Measurements from ENCODE around the gene OLFML2A.
"Not testable (repeated sequence)": the region's sequence is repeated elsewhere in the genome, so short reads cannot be mapped to it uniquely, and the experiment has no call there.

The OLFML2A gene

DNA sequence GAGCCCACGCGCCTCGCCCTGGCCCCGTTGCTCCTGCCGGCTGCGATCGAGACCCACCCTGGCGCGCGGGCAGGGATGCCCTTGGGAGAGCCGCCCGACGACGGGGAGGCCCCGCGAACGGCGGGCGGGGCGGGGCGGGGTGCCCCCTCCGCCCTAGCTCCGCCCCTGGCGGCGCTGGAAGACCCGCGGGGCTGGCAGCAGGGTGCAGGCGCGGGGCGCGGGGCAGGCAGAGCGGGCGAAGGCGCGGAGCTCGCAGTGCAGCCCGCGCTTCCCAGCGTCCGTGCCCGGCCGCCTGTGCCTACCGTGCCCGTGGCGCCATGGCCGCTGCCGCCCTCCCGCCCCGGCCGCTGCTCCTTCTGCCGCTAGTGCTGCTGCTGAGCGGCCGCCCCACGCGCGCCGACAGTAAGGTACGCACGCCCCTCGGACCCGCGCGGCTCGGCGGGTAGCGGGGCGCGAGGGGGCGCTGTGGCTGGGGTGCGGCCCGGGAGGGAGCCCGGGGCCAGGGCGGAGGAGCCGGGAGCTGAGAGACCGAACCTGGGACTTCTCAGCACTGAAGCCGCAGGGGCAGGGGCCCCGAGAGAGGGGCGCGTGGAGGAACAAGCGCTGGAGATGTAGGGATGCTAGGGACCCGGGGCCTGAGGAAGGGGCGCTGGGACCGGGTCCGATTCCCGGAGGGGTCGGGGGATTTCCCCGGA, at the start of gene OLFML2A:
Gene OLFML2A, plus strand, starts transcription at position 180 of the 695 bp plus-strand sequence. Its CDS starts 138 bp downstream, at position 318.
- no peak for DNase-seq

DNA sequence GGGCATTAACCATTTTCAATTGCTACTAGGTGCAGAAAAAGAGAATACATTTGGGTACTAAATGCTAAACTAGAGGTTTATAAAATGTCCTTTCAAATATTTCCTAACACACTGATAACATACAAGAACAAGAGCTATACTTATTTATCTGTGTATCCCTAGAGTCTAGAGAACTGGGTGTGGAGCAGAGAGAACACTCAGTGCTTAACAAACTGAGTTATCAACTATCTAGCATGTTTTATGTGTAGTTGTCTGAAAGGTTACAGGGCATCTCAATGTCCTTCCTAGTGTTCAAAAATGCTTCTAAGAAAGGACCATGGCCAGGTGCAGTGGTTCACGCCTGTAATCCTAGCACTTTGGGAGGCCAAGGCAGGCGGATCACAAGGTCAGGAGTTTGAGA, 46.2 kb upstream of the OLFML2A start:
- DNase-seq = no peak

DNA sequence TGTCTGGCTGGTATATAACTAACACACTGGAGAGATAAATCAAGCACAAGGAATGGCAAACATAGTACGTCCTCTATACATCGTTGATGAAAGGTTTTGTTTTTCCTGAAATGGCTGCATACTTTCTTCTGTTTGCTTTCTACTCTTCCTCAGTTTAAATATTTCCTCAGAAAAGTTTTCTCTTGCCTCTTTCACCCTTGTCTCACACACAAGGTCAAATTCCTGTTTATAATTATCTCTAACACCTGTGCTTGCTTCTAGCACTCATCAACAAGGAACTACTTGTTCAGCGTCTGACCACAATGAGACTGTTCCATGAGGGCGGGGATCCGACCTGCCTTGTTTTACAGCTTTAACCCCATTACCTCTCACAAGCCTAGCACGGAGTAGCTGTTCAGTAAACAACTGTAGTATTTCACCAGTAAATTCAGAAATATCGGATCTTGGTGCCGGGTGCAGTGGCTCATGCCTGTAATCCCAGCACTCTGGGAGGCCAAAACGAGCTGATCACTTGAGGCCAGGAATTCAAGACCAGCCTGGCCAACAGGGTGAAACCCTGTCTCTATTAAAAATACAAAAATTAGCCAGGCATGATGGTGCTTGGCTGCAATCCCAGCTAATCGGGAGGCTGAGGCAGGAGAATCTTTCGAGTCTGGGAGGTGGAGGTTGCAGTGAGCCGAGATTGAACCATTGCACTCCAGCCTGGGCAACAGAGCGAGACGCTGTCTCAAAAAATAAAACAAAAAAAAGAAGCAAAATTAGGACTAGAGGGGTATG, 42.8 kb upstream of the OLFML2A start:
- DNase-seq = no peak

DNA sequence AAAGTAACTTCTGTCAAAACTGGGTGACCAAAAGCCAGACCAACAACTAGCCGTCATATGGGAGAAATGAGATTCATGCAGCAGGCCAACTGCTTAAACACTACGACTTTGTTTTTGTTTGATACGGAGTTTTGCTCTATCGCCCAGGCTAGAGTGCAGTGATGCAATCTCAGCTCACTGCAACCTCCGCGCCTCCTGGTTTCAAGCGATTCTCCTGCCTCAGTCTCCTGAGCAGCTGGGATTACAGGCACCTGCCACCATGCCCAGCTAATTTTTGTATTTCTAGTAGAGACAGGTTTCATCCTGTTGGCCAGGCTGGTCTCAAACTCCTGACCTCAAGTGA, 42.2 kb upstream of the OLFML2A start:
- DNase-seq = not testable (repeated sequence)

DNA sequence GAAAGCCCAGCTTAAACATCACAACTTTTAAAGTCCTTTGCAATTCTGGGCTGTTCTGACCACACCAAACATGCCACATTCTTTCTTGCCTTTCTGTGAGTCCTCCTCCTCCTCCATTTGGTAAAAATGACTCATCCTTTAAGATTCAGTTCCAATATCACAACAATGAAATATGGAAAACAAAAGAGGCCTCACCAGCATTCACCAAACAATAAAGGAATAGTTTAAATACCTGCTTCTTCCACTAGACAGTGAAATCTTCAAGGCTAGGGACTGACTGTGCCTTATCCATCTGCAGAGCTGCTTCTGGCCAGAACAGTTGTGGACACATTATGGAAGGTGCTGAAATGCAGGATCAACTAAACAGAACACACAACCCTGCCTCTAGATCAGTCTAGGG, 41.8 kb upstream of the OLFML2A start:
- DNase-seq = no peak

DNA sequence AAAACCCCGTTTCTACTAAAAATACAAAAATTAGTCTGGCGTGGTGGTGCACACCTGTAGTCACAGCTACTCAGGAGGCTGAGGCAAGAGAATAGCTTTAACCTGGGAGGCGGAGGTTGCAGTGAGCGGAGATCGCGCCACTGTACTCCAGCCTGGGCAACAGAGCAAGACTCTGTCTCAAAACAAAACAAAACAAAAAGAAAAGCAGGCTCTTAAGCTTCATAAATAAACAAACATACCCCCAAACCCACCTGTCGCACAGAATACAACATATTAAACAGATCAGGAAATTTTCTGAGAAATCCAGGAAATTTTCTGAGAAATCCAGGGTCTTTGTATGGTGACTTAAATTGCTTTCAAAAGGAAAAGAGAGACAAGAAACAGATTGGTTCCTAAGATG, 38.9 kb upstream of the OLFML2A start:
- not testable (repeated sequence) for DNase-seq

DNA sequence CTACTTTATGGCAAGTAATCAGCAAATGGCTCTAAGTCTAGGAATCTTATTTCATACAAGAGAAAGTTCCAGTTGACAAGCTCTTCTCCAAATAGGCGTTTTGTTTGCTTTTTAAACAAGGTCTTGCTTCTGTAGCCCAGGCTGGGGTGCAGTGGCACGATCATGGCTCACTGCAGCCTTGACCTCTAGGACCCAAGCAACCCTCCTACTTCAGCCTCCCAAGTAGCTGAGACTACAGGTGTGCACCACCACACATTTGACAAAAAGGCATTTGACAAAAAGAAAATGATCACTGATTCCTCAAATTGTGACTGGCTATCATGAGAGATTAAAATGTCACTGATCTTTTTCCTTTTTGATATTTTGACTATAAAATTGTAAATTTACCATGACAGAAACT, 37.6 kb upstream of the OLFML2A start:
- DNase-seq = no peak

DNA sequence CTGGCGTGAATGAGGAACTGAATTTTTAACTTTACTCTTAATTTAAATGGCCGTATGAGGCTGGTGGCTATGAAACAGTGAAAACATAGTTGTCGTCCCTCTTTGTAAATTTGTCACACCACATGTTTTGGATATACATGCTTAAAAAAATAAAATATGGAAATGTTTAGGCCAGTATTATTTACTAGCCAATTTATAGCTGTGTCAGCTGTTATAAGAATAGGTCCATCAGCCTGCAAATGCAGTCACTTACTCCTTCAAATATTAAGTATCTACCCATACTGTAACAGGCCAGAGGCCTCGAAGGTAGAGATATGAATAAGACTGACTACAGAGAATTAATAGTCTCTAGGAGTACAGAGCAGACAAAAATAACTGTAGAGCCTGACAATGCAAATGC, 35.8 kb upstream of the OLFML2A start:
- no peak for DNase-seq

DNA sequence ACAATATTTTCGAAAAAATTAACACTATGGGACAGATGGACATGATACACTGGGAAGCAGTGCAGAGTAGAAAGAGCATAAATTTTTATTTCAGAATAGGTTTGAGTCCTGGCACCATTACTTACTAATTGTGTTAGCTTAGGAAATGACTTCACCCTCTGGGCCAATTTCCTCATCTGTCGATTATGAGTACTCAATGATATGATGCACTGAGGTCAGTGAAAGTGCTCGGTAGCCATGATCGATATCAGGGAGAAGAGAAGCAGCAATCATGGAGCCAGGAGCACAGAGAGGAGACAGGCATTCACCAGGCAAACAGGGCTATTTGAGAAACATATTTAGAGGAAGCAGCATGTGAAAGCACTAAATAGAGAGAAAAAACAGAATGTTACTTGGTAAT, 35.3 kb upstream of the OLFML2A start:
- DNase-seq = no peak

DNA sequence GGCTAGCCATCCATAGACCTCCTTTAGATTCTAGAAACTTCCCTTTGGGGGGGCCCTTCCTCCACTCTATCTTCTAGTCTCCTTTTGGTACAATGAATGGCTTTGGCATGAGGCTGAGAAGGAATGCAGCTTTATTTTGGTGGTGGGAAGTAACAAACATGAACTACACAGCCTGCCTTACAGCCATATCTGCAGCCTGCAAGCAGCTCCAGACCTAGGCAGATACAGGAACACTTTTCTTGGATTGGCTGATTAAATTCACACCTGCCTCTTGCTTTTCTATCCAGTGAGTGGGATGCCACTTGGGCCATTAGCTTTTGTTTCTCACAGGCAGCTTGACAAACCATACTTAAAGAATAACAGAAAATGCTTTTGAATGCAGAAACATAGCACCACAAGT, 34.0 kb upstream of the OLFML2A start:
- no peak for DNase-seq

DNA sequence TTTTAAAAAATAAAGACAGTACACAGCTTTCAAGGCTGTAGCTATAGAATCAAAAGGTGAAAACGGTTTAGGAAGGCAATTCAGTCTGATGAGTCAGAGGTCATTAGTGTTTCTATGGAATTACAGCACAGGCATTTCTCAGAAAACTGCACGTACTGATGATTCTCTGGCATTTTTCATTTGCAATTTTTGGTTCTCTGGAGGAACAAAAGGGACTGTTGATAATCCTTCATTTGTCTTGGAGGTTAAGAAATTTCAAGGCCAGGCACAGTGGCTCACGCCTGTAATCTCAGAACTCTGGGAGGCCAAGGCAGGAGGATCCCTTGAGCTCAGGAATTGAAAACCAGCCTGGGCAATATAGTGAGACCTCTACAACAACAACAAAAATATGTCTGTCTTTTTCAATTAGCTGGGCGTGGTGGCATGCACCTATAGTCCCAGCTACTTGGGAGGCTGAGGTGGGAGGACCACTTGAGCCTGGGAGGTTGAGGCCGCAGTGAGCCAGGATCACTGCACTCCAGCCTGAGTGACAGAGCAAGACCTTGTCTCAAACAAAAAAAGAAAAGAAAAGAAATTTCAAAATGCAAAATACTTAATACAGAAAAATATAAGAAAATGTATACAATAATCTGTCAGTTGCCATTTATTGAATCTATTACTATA, 33.1 kb upstream of the OLFML2A start:
- no peak for DNase-seq

DNA sequence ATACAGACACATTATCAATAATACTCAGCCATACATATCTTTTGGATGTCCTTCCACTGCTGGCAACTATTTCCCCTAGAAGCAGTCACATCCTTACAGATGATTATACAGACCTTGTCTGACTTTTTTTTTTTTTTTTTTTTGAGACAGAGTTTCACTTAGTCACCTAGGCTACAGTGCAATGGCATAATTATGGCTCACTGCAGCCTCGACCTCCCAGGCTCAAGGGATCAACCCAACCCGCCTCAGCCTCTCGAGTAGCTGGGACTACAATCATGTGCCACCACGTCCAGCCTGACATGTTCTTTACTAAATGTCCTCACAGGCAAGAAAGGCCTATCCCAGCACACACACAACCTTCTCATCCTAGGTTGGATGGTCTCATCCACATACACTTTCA, 29.9 kb upstream of the OLFML2A start:
- DNase-seq = no peak

DNA sequence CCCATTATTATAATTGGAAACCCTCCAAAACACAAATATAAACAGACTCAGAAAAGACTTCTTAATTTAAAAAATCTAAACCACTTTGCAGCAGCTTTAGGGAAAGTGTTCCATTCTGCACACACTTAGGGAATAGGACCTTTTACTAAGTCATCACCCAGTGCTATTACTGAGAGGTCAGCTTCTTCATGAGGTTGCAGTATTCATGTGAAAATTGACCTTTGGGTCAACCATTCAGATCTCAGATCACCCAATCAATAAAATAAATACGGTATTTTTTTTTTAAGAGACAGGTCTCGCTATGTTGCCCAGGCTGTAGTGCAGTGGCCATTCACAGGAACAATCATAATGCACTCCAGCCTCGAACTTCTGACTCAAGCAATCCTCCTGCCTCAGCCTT, 27.6 kb upstream of the OLFML2A start:
- no peak for DNase-seq

DNA sequence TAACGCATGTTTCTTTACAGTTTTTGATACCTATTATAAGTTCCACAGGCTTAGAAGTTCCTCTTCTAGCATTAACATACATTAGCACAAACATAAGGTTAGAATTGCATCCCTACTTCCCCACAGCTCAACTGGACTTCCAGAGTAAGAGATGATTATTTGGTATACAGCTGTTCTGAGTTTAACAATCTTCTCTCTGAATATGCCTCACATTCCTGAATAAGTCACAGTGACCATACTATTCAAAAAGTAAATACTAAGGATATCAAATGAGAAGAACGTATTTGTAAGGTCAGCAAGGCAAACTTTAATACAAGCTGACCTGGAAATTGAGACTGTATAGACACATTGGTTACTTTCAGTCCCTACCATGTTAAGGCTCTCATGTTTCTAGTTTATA, 27.2 kb upstream of the OLFML2A start:
- no peak for DNase-seq

DNA sequence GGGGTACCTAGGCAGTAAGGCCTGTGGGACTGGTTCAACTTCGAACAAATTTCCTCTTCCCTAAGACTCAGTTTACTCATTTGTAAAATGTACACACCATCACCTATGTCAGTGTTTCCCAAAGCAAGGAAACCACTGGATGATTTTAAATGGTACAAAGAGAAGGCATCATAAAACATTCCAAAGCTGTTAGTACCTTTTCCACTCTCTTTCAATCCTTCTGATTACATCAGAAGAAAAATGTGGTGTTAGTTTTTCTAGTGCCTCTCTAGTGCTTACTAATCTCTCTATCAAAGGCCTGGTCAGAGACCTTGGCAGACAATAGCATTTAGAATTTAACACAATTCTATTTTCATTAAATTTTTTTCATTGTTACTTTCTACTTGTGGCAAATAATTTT, 24.0 kb upstream of the OLFML2A start:
- DNase-seq = no peak

DNA sequence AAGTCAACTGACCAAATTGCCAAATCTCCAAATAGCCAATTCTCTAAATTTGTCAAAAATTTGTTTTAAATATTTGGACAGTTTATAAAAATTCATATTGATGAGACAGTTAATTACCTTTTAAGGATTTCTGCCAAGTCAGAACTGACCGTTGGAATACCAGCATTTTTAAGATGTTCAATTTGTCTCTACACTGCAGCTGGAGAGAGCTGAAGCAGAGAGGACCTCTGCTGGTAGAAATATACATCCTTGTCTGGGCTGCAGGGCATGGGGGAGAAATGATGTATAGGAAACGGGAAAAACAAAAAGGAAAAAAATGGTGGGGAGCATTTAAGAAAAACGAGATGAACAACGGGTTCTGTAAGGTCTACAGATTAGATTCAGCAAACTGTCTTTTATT, 22.6 kb upstream of the OLFML2A start:
- DNase-seq = no peak

DNA sequence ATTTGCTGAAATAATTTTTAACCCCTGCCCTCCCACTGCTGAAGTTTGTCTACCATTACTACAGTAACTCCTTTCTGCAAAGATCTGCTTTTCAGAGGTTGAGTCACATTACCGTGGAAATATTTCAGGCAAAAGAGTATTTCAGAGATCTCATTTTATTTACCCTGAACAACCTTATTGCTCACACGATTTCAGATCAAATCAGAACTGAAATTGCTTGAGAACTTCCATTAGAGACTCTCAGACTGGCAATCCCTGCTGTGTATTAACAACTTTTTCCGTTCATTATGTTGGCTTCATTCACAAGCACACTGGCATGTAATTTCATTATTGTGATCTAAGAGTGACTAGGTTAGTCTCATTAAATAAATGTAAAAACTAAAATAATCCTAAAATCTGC, 21.9 kb upstream of the OLFML2A start:
- DNase-seq = no peak

DNA sequence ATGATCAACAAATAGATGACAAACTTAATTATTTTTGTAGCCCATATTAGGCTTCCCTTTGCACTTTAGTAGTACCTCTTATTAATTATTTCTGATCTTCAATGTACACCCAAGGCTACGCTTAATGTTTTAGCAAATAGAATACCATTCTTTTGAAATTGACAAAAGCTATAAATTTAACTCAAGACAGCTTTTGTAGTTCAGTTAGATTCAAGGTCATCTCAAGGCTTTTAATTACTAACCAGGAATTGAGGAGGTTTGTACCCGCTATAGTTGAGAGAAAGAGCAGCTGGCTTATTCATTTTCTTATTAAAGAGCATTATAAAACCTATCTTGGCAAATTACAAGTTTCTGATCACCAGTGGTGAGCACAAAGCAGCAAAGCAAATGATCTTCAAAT, 20.9 kb upstream of the OLFML2A start:
- DNase-seq = no peak

DNA sequence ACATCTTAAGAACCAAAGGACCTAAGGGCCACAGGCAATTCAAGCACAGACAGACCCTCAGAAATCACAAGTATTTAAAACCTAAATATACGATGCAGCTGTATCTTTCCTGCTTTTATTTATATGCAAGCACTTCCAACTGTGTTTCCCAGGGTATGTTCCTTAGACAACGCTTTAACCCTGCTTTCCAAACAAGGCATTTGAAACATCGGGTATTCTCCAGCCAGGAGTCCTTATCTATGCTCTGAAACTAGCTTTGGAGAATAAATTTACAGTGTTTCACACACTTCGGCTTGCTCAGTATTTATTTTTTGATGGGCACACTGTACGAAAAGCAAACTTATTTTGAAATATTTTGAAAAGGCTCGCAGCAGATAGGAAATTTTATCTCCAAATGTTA, 19.3 kb upstream of the OLFML2A start:
- DNase-seq = peak; percentile 39

DNA sequence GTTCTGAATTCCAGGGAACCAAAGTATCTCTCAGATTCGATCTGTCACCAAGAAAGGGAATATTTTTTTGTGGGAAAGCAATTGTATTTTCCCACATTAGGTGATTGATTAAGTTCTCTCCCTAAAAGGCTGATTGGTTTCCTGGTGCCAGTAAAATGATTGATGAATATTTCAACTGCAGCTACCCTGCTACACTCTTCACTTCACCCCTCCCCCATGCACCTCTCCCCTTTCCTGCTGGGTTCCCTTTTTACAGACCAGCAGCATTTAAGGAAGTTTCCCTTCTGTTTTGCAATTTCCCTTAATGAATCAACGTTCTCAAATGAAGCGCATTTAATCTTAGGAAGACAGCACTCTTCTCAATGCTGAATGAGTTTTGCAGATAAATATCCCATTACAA, 18.9 kb upstream of the OLFML2A start:
- peak; percentile 51 for DNase-seq

DNA sequence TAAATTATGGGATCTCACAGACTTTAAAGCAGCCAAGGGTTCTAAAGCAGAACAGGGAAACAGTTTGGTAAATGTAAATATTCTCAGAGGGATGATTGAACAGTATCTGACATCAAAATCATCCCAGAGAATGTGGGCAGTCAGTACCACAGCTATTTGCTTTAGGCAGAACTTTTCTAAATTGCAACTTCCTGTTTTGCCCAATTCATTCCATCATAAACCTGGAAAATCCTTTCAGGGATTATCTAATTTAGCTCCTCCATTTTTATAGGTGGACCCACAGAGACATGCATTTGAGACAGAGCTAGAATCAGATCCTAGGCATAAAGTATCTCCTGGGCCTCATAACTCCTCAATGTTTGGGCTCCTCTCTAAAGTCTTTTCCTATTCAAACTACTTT, 18.2 kb upstream of the OLFML2A start:
- DNase-seq = no peak

DNA sequence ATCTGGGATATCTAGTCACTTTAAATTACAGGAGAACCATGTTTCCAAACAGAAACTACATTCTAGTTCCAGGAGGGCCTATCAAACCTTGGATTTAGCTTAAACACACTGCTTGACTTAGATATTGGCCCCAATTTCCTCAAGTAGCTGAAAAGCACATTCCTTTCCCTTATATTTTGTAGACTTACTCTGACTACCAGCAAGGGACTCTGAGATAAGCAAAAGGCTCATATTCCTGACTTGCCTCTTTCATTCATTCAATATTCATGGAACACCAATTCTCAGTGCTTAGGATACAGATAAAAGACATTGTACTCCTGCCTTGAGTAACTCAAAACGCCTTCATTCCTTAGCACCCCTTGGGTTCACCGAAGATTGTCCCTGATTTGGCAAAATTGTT, 17.6 kb upstream of the OLFML2A start:
- DNase-seq = no peak

DNA sequence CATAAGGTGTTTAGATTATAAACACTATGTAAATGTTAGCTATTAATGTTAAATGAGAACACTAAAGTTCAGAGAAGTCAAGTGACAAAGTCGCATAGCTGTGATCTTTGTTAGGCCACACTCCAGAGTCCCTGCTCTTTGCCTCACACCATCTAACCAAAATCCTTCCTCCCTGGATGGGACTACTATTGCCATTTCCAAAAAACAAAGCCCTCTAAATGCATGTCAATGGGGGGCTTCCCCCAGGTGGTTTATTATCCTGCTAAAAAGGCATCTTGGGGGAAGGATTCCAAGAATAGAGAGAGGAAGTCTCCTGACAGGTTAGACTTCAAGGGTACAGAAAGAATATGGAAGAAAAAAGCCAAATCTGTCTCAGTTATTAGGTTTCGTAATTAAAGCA, 16.2 kb upstream of the OLFML2A start:
- DNase-seq = no peak

DNA sequence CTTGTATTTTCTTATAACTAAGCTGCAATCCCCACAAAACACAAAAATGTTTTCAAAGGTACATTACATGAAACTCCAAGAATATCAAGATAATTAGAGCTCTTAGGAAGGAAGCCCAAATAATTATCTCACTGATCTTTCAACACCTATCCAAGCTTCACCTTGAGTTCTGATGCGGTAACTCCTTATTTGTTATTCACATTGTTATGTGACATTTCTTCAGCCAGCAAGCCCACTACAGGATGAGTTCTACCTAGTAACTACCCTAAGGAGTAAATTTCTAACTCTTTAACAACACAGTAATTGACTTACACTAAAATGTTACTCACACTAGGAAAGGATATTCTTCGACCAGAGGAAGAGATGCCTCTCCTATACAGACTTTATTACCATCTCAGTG, 15.7 kb upstream of the OLFML2A start:
- no peak for DNase-seq

Measured in KG1 (cell line).